Epithelial cell of esophagus (primary cell): ENCODE data around the gene ZNF575.
A peak's percentile ranks its signal among the peaks of the same experiment; 100 is the strongest.

Source experiments
- DNase-seq: peaks from one replicate; pipeline ENCODE4 v3.0.0; 2010; ENCODE audit warnings: low read depth
- H3K4me3 ChIP-seq: 2 replicates; pipeline ENCODE4 v1.5.1; 2011; ENCODE audit warnings: mild to moderate bottlenecking, low read length, control low read depth
- TF ChIP-seq, protein P1 (sequence below): IDR thresholded peaks from 2 replicates; pipeline ENCODE4 v1.5.1; 2011; ENCODE audit warnings: low read depth, mild to moderate bottlenecking, low read length, control low read depth, inconsistent platforms; ENCODE audit not compliant: insufficient read depth; ENCODE audit errors: missing control alignments

The ZNF575 gene

DNA sequence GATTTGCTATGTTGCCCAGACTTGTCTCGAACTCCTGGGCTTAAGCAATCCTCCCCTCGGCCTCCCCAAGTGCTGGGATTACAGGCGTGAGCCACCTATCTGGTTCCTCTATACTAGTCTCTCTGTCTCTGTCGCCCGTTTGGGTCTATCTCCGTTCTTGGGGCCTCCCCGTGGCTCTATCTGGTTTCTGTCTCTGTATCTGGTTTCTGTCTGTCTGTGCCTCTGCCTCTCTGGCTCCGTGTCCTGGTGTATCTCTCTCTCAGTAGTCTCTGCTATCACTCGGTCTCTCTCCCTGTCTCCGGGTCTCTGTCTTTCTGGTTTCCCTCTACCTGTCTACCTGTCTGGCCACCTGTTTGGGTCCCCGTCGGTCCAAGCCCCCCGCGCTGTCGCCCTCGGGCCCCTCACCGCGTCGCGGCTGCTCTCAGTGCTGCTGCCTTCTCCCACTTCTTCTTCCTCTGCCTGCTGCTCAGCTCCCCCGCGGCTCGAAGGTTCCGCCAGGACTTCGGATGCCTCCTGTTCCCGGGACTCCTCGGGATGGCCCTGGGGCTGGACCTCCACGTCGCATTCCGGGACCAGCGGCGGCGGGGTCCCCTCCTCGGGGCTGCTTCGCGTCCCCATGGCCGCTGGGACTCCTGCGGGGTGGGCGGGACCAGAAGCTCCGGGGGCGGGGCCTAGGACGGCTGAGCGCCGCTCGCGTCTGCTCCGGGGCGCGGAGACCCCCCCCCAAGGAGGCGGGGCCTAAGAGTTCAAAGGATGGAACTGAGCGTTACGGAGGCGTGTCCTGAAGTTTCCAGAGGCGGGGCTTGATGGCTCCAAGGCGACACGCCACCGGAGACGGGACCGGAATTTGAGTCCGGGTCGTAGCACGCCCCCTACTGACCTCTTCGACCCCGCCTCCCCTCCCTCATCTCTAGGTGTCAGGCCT lies 29.2 kb upstream of the ZNF575 start:
- TF ChIP-seq, protein P1, sequence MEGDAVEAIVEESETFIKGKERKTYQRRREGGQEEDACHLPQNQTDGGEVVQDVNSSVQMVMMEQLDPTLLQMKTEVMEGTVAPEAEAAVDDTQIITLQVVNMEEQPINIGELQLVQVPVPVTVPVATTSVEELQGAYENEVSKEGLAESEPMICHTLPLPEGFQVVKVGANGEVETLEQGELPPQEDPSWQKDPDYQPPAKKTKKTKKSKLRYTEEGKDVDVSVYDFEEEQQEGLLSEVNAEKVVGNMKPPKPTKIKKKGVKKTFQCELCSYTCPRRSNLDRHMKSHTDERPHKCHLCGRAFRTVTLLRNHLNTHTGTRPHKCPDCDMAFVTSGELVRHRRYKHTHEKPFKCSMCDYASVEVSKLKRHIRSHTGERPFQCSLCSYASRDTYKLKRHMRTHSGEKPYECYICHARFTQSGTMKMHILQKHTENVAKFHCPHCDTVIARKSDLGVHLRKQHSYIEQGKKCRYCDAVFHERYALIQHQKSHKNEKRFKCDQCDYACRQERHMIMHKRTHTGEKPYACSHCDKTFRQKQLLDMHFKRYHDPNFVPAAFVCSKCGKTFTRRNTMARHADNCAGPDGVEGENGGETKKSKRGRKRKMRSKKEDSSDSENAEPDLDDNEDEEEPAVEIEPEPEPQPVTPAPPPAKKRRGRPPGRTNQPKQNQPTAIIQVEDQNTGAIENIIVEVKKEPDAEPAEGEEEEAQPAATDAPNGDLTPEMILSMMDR, result peak; percentile 14
- DNase-seq, result peak; percentile 95
- H3K4me3 ChIP-seq, result peak overlapping the region; percentile 97

DNA sequence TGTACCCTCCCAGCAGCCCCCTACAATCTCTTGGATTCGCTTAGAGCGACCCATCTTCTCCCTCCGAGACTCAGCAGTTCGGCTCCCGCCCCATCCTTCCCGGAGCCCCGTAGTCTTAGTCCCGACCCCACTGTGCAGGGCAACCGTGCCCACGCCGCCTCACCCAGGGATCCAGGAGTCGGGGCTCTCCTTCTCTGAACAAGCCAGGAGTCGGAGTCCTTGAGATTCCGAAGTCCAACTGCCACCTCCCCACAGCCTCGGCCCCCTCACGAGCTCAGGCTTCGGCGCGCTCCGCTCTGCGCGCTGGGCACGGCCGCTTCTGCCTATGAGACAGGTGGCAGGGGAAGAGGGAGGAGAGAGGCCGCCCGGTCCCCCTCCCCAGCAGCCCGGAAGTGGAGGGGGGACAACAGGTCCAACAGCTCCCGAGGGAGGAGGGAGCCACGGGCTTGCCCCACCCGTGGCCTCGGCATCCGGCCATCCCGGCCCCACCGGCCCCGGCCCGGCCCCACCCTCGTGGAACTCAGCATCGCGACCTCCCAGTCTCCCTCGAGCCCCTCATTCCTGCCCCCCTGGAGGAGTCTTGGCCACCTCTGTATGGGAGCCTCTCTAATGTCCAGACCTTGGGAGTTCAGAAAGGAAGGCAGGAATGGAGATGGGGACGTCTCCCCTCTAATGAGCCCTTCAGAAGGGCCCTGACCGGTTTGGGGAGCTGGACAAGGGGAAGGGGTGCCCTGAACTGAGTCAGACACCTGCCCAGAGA lies 28.4 kb upstream of the ZNF575 start, which contains the start of gene PHLDB3:
TSS of gene PHLDB3 (minus strand) at position 321 of the 760 bp plus-strand sequence. CDS start 628 bp downstream, outside the sequence.
- TF ChIP-seq, protein P1, result no peak
- peak; percentile 41 for DNase-seq
- H3K4me3 ChIP-seq, result peak within 1 kb of the TSS; percentile 97

GRCh38 chr19:43505186-43505456 lies 27.9 kb upstream of the ZNF575 start:
- no peak for DNase-seq
- TF ChIP-seq, protein P1, result no peak
- H3K4me3 ChIP-seq, result no peak overlapping the region

DNA sequence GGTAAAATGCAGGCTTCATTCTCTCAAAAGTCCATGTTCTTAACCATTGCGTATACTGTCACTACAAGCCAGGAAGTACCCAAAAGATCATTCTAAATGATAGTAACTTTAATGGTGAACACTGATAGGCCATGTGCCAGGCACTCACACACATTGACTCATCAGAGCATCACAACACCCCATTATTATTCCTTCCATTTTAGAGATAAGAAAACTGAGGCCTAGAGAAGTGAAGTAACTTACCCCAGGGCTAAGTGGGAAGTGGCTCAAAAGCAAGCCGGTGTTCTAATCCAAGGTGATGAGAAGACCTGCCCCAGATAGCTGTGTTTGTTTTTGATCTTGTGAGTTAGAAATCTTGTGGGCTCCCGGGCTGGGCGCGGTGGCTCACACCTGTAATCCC lies 27.0 kb upstream of the ZNF575 start:
- H3K4me3 ChIP-seq, result no peak overlapping the region
- no peak for DNase-seq
- TF ChIP-seq, protein P1, result no peak

- DNase-seq, result no peak
- TF ChIP-seq, protein P1, result no peak
- no peak overlapping the region for H3K4me3 ChIP-seq
Observed at GRCh38 chr19:43506629-43507028, 26.4 kb upstream of the ZNF575 start.

DNA sequence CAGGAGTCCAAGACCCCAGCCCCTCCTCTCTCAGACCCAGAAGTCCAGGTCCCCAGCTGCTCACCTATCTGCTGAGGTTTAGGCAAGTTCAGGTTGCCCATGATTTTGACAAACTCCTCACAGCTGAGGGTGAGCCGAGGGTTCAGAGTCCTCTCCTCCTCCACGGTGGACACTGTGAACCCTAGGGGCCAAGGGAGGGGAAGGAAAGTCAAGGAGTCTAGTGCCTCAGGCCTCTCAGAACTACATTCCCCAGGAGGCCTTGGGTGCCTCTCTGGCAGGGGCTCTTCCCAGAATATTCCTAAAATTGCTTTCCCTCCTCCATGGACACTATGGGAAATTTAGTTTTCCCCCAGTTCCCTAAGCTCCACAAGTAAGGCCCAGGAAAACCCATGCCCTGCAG lies 25.1 kb upstream of the ZNF575 start:
- H3K4me3 ChIP-seq, result no peak overlapping the region
- no peak for DNase-seq
- TF ChIP-seq, protein P1, result no peak

- TF ChIP-seq, protein P1, result no peak
- DNase-seq, result no peak
- H3K4me3 ChIP-seq, result no peak overlapping the region
Observed at GRCh38 chr19:43510713-43511112, 22.3 kb upstream of the ZNF575 start.
